Activated T-helper 1 cell treated with anti-CD3 and anti-CD28 coated beads, Interleukin-12 subunit alpha, Interleukin-12 subunit beta, Interleukin-2, Interleukin-4 antibody, amounts not matched to agents 30 ng/mL and 10 ng/mL and 1 ng/mL, durations not matched to agents 14 hours and 24 hours and 36 hours (primary cell): ENCODE results near the gene SEMA5B. TPM values are rescaled to one million over a fixed set of nuclear protein-coding genes. Genes with fewer than 3 reads are reported as not detected.

Experiments used
- DNase-seq: peaks from one replicate; pipeline ENCODE4 v3.0.0; 2021; ENCODE audit warnings: low spot score
- H3K27ac Mint-ChIP-seq: one replicate; pipeline ENCODE4 v1.8.0; 2021; ENCODE audit warnings: mild to moderate bottlenecking, mixed read lengths
- H3K27me3 Mint-ChIP-seq: one replicate; pipeline ENCODE4 v1.8.0; 2022; ENCODE audit warnings: mild to moderate bottlenecking, moderate library complexity, mixed read lengths; ENCODE audit not compliant: insufficient read depth
- H3K36me3 Mint-ChIP-seq: one replicate; pipeline ENCODE4 v1.8.0; 2021; ENCODE audit warnings: low read depth, mixed read lengths
- H3K4me1 Mint-ChIP-seq: one replicate; pipeline ENCODE4 v1.8.0; 2021; ENCODE audit warnings: low read depth, mixed read lengths
- H3K4me3 Mint-ChIP-seq: one replicate; pipeline ENCODE4 v1.8.0; 2021; ENCODE audit warnings: mild to moderate bottlenecking, moderate library complexity, mixed read lengths
- H3K9me3 Mint-ChIP-seq: one replicate; pipeline ENCODE4 v1.8.0; 2021; ENCODE audit warnings: mixed read lengths
- intact Hi-C: fragments of 100-400 bp; cut with micrococcal nuclease; formaldehyde crosslinking; loops from one replicate; pipeline ENCODE4 v1.15.1; 2024
- total RNA-seq: library from RNA; stranded (reverse); gene quantifications from 2 replicates; pipeline ENCODE4 v1.2.3, GENCODE V29; 2022

SEMA5B gene
- total RNA-seq, 1 donor from 2014 or later: not detected

GRCh38 chr3:122911901-122912300 is 115.7 kb downstream of the SEMA5B start:
- Mint-ChIP-seq H3K4me3 (no peak overlapping the region), H3K36me3 (no peaks in the 10 kb centered on the region), H3K27me3 (peaks cover 30% of the 10 kb centered on the region), H3K27ac (no peak overlapping the region), H3K4me1 (peaks cover 4% of the 10 kb centered on the region), H3K9me3 (no peaks in the 10 kb centered on the region)
- intact Hi-C loops: no loop called here
- DNase-seq: no peak

DNA sequence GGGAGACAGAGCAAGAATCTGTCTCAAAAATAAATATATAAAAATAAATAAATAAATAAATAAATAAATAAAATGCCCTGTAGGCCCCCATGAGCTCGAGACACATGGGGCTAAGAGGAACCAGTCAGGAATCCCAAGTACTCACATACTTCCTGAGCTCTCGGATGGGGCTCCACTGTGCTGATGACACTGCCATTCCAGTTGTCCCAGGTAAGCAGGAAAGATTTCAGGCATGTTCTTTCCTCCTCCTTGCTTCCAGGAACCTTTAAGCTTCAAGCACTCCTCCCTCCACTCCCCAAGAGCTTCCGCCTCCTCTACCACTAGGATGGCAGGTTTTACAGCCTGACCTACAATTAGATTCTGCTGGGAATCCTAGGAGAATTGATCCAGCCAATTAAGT is 119.3 kb downstream of the SEMA5B start:
- Mint-ChIP-seq H3K9me3 (no peaks in the 10 kb centered on the region), H3K36me3 (no peaks in the 10 kb centered on the region), H3K27me3 (peaks cover 32% of the 10 kb centered on the region), H3K4me1 (no peaks in the 10 kb centered on the region), H3K4me3 (no peak overlapping the region), H3K27ac (no peak overlapping the region)
- no peak for DNase-seq
- intact Hi-C loops: no loop called here

- H3K9me3 Mint-ChIP-seq: no peaks in the 10 kb centered on the region
- no peaks in the 10 kb centered on the region for H3K36me3 Mint-ChIP-seq
- H3K4me3 Mint-ChIP-seq: no peak overlapping the region
- peaks cover 35% of the 10 kb centered on the region for H3K27me3 Mint-ChIP-seq
- no peak overlapping the region for H3K27ac Mint-ChIP-seq
- DNase-seq: no peak
- intact Hi-C loops: no loop called here
- no peaks in the 10 kb centered on the region for H3K4me1 Mint-ChIP-seq
Observed at GRCh38 chr3:122907471-122907870, 120.1 kb downstream of the SEMA5B start.

DNA sequence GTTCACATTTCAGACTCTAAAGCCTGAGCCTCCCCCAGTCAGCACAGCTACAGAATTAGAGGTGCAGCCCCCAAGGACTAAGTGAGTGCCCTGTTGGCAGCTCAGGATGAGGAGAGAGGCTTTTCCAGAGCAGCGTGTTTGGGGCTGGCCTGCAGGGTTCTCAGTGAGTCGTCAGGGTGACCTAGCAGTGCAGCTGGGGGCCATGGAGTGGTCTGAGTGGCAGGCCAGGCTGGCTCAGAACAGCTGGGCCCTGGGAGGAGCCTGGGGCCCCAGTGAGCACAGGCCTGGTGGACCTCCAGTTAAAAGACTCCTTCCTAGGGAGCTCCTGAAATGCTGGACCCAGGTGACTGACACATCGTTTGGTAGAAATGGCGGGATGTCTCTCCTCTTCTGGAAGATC is 124.4 kb downstream of the SEMA5B start:
- Mint-ChIP-seq H3K36me3 (no peaks in the 10 kb centered on the region), H3K27me3 (peaks cover 38% of the 10 kb centered on the region), H3K9me3 (no peaks in the 10 kb centered on the region), H3K4me3 (no peak overlapping the region), H3K27ac (no peak overlapping the region), H3K4me1 (no peaks in the 10 kb centered on the region)
- no peak for DNase-seq
- intact Hi-C loops: no loop called here

GRCh38 chr3:122902326-122902725 is 125.2 kb downstream of the SEMA5B start:
- no peaks in the 10 kb centered on the region for H3K9me3 Mint-ChIP-seq
- intact Hi-C loops: no loop called here
- H3K36me3 Mint-ChIP-seq: no peaks in the 10 kb centered on the region
- peaks cover 36% of the 10 kb centered on the region for H3K27me3 Mint-ChIP-seq
- no peak overlapping the region for H3K4me3 Mint-ChIP-seq
- no peak for DNase-seq
- no peak overlapping the region for H3K27ac Mint-ChIP-seq
- H3K4me1 Mint-ChIP-seq: no peaks in the 10 kb centered on the region

- Mint-ChIP-seq H3K4me3 (no peak overlapping the region), H3K27me3 (peaks cover 31% of the 10 kb centered on the region), H3K9me3 (no peaks in the 10 kb centered on the region), H3K4me1 (peaks cover 7% of the 10 kb centered on the region), H3K27ac (no peak overlapping the region), H3K36me3 (no peaks in the 10 kb centered on the region)
- no peak for DNase-seq
- intact Hi-C loops: no loop called here
Observed at GRCh38 chr3:122898298-122898697, 129.3 kb downstream of the SEMA5B start.

DNA sequence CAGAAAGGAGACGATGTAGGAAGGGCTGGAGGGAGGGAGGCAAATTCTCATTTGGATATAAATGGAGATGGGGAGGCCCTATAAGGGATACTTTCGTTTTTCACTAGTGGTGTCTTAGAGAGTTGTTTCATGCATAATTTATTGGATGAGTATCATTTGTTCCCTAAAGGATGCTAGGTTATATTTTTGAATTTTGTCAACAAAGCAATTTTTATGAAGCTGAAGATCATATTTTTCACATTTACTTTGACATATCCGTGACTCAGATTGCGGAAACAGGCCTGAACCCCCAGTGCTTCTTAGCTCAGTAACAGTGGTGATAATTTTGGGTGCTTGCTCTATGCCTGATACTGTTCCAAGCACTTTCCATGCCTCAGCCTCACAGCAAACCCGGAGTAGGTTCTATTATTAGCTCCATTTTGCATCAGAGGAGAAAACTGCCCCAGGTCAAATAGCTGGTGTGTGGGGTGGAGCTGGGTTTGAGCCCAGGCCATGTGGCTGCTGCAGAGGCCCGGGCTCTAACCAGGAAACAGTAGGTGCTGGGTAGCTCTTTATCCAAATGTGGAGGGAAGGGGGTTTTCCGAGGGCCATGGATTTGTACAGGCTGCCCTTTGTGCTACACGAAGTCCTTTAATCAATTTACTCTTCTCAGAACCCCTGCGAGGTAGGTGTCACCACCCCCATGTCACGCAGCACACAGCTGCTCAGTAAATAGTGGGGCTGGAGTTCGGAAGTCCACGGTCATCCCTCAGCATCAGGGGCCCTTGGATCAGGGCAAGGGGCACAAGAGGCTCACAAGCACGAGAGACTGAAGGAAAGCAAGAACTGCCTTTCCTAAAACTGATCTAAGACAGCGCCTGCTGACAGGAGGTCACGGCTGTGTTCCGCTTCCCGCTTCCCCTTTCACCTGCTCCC is 133.6 kb downstream of the SEMA5B start:
- no peak for DNase-seq
- Mint-ChIP-seq H3K4me3 (no peak overlapping the region), H3K36me3 (no peaks in the 10 kb centered on the region), H3K27ac (no peak overlapping the region), H3K9me3 (no peaks in the 10 kb centered on the region), H3K4me1 (peaks cover 27% of the 10 kb centered on the region), H3K27me3 (peaks cover 17% of the 10 kb centered on the region)
- intact Hi-C loops: no loop called here

GRCh38 chr3:122893282-122893681 is 134.3 kb downstream of the SEMA5B start:
- Mint-ChIP-seq H3K4me3 (no peak overlapping the region), H3K9me3 (no peaks in the 10 kb centered on the region), H3K27ac (no peak overlapping the region), H3K4me1 (peaks cover 27% of the 10 kb centered on the region), H3K36me3 (no peaks in the 10 kb centered on the region), H3K27me3 (peaks cover 11% of the 10 kb centered on the region)
- DNase-seq: no peak
- intact Hi-C loops: no loop called here

- H3K9me3 Mint-ChIP-seq: no peaks in the 10 kb centered on the region
- no peak for DNase-seq
- no peak overlapping the region for H3K4me3 Mint-ChIP-seq
- peaks cover 27% of the 10 kb centered on the region for H3K4me1 Mint-ChIP-seq
- intact Hi-C loops: no loop called here
- H3K27ac Mint-ChIP-seq: no peak overlapping the region
- no peaks in the 10 kb centered on the region for H3K36me3 Mint-ChIP-seq
- H3K27me3 Mint-ChIP-seq: peaks cover 11% of the 10 kb centered on the region
Observed at GRCh38 chr3:122892118-122892960, 135.2 kb downstream of the SEMA5B start.

DNA sequence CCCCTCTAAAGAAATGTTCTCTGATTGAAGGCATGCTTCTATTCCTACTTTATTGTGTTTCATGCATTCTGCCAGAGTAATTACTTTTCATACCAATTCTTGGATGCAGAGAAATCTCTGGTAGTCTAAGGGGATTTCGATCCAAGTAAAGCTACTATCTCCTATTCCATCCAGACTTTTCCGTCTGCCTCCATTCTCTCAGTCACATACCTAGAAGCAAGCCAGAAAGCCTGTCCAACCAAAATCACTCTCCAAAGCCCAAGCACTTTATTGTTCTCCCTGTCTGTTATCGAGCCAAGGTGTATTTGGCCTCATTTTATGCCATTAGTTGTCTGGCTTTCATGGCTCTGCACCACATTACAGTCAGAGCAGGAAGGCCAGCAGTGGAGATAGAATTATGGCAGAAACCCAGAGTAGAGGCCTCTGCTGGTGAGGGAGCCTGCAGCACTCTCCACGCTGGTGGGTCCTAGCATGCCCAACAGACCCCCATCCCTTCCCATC is 136.8 kb downstream of the SEMA5B start:
- Mint-ChIP-seq H3K4me3 (no peak overlapping the region), H3K27me3 (peaks cover 11% of the 10 kb centered on the region), H3K27ac (no peak overlapping the region), H3K4me1 (peaks cover 27% of the 10 kb centered on the region), H3K36me3 (no peaks in the 10 kb centered on the region), H3K9me3 (no peaks in the 10 kb centered on the region)
- intact Hi-C loops: no loop called here
- no peak for DNase-seq

DNA sequence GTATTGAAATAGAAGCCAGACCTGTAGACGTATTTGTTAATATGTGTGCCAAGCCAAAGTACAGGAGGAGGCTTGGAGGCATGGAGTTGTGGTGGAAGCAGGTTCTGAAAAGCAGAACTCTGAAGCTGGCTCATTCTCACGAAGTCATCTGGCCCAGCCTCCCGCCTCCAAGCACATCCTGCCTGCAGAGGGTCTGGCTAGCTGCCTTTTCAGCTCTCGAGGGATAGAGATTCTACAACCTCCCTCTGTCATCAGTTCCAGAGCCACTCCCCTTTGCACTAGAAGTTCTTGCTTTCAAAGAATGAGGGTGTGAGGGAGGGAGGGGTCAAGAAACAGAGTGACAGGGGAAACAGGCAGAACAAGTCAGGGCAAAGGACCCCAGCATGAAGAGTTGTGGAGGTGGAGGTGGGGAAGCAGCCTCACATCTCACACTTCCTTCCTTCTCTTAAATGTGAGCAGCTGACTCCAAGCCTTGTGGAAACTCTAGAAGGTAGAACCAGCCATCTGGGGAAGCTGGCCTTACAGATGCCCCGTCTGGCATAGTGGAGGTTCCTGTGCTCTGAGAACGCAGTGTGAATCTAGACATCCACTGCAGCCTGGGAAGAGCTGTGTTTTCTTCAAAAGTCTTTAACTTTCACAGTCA is 137.4 kb downstream of the SEMA5B start:
- no peaks in the 10 kb centered on the region for H3K36me3 Mint-ChIP-seq
- H3K27ac Mint-ChIP-seq: no peak overlapping the region
- H3K9me3 Mint-ChIP-seq: no peaks in the 10 kb centered on the region
- H3K4me1 Mint-ChIP-seq: peaks cover 27% of the 10 kb centered on the region
- no peak overlapping the region for H3K4me3 Mint-ChIP-seq
- DNase-seq: no peak
- peaks cover 8% of the 10 kb centered on the region for H3K27me3 Mint-ChIP-seq
- intact Hi-C loops: no loop called here

GRCh38 chr3:122886946-122887345 is 140.6 kb downstream of the SEMA5B start:
- Mint-ChIP-seq H3K27ac (no peak overlapping the region), H3K27me3 (peaks cover 12% of the 10 kb centered on the region), H3K4me3 (no peak overlapping the region), H3K36me3 (no peaks in the 10 kb centered on the region), H3K9me3 (no peaks in the 10 kb centered on the region), H3K4me1 (peaks cover 15% of the 10 kb centered on the region)
- DNase-seq: no peak
- intact Hi-C loops: no loop called here
